Karpas-422 (cell line): ENCODE results near the gene GIPC1. TPM values are rescaled to one million over a fixed set of nuclear protein-coding genes. Genes with fewer than 3 reads are reported as not detected.

Source experiments
- small RNA-seq: library from RNA; depleted of rRNA; stranded (forward); fragments of <200 nt; gene quantifications from one replicate; pipeline ENCODE3, GENCODE V24; 2014
- total RNA-seq: library from RNA; depleted of rRNA; stranded (reverse); fragments of >200 nt; shearing (Covaris generic); gene quantifications from 2 replicates; pipeline ENCODE4 v1.2.3, GENCODE V29; 2014; ENCODE audit warnings: low replicate concordance; rRNA removed

Gene GIPC1
- total RNA-seq, 1 experiment from 2014 or later: 1.9 TPM

Small RNA genes within 50 kb of the gene (small RNA-seq; reads per million reads assigned to genes)
- not detected for gene SNRPGP15

Other genes with a start within 250 kb of the GIPC1 start
- gene ADGRE5, start 114.7 kb downstream of the GIPC1 start, total RNA-seq: not detected in 2 replicates
- 92.4 and 151 TPM in 2 replicates for gene DDX39A, start 76.8 kb downstream of the GIPC1 start, total RNA-seq
- 66.3 and 186 TPM in 2 replicates for gene PKN1, start 62.8 kb downstream of the GIPC1 start, total RNA-seq
- not detected in 2 replicates for gene PTGER1, start 20.8 kb downstream of the GIPC1 start, total RNA-seq
- gene DNAJB1, start 22.3 kb upstream of the GIPC1 start, total RNA-seq: 39.7 and 49.0 TPM in 2 replicates
- gene TECR, start 33.5 kb upstream of the GIPC1 start, total RNA-seq: 45.1 and 81.4 TPM in 2 replicates
- 230 and 370 TPM in 2 replicates for gene NDUFB7, start 75.9 kb upstream of the GIPC1 start, total RNA-seq
- gene CLEC17A, start 87.0 kb upstream of the GIPC1 start, total RNA-seq: 7.4 and 17.6 TPM in 2 replicates
- gene ADGRE3, start 178.7 kb upstream of the GIPC1 start, total RNA-seq: 0.30 TPM in 1 of 2 replicates, not detected in the other
- 22.2 and 27.9 TPM in 2 replicates for gene ZNF333, start 193.9 kb upstream of the GIPC1 start, total RNA-seq